OCI-LY1 (cell line): Measurements from ENCODE around the gene EBF3.

Experiments used
- H2AFZ ChIP-seq: fragments of 200-600 bp; sonication (generic), shearing (Covaris generic); 2 replicates; pipeline ENCODE4 v1.6.0; 2014; ENCODE audit warnings: antibody characterized with exemption, mild to moderate bottlenecking, low read length
- H3F3A ChIP-seq: fragments of 200-600 bp; sonication (generic), shearing (Covaris generic); 2 replicates; pipeline ENCODE4 v1.6.0; 2014; ENCODE audit warnings: mild to moderate bottlenecking, antibody characterized with exemption, low read length, moderate library complexity; ENCODE audit not compliant: insufficient read depth
- H3K27ac ChIP-seq: fragments of 200-600 bp; sonication (generic); 2 replicates; pipeline ENCODE4 v1.5.1; 2014; ENCODE audit warnings: low read length, mixed run types, mild to moderate bottlenecking, low read depth; ENCODE audit not compliant: poor library complexity, severe bottlenecking
- H3K27me3 ChIP-seq: fragments of 200-600 bp; sonication (generic); 2 replicates; pipeline ENCODE4 v1.6.0; 2014; ENCODE audit warnings: antibody characterized with exemption, mild to moderate bottlenecking, low read length, moderate library complexity; ENCODE audit not compliant: insufficient read depth
- H3K36me3 ChIP-seq: fragments of 200-600 bp; sonication (generic); 2 replicates; pipeline ENCODE4 v1.6.1; 2014; ENCODE audit warnings: mild to moderate bottlenecking, antibody characterized with exemption, low read length, moderate library complexity, mixed read lengths; ENCODE audit not compliant: insufficient read depth
- H3K4me1 ChIP-seq: fragments of 200-600 bp; sonication (generic); 2 replicates; pipeline ENCODE4 v1.5.1; 2014; ENCODE audit warnings: mild to moderate bottlenecking, low read length, moderate library complexity; ENCODE audit not compliant: insufficient read depth, severe bottlenecking
- H3K4me2 ChIP-seq: fragments of 200-600 bp; sonication (generic), shearing (Covaris generic); 2 replicates; pipeline ENCODE4 v1.6.1; 2014; ENCODE audit warnings: low read length
- H3K4me3 ChIP-seq: fragments of 200-600 bp; sonication (generic); 2 replicates; pipeline ENCODE4 v1.5.1; 2014; ENCODE audit warnings: low read length, low read depth, mild to moderate bottlenecking, mixed read lengths; ENCODE audit not compliant: poor library complexity, severe bottlenecking
- H3K79me2 ChIP-seq: fragments of 200-600 bp; shearing (Covaris generic); 2 replicates; pipeline ENCODE4 v1.6.1; 2016; ENCODE audit warnings: mixed run types, low read length, mixed read lengths; ENCODE audit not compliant: insufficient read depth
- H3K9ac ChIP-seq: fragments of 200-600 bp; sonication (generic), shearing (Covaris generic); 2 replicates; pipeline ENCODE4 v1.6.1; 2014; ENCODE audit warnings: mild to moderate bottlenecking, low read length, mixed read lengths
- H3K9me2 ChIP-seq: fragments of 200-600 bp; sonication (generic), shearing (Covaris generic); 2 replicates; pipeline ENCODE4 v1.6.1; 2014; ENCODE audit warnings: low read depth, mild to moderate bottlenecking, low read length, mixed read lengths
- H3K9me3 ChIP-seq: fragments of 200-600 bp; shearing (Covaris generic); 2 replicates; pipeline ENCODE4 v1.6.1; 2014; ENCODE audit warnings: low read length, mixed read lengths
- H4K20me1 ChIP-seq: fragments of 200-600 bp; sonication (generic), shearing (Covaris generic); 2 replicates; pipeline ENCODE4 v1.6.0; 2016; ENCODE audit warnings: mild to moderate bottlenecking, low read length; ENCODE audit not compliant: insufficient read depth
- CTCF ChIP-seq: fragments of 200-600 bp; sonication (generic), shearing (Covaris generic); IDR thresholded peaks from 2 replicates; pipeline ENCODE4 v1.5.1; 2017; ENCODE audit warnings: mild to moderate bottlenecking, antibody characterized with exemption, low read length, moderate library complexity, mixed read lengths
- EZH2 ChIP-seq: fragments of 200-600 bp; sonication (generic), shearing (Covaris generic); IDR thresholded peaks from 2 replicates; pipeline ENCODE4 v1.8.0; 2017; ENCODE audit warnings: borderline replicate concordance, mixed run types, mild to moderate bottlenecking, antibody characterized with exemption, low read length, moderate library complexity, mixed read lengths

EBF3 gene

DNA sequence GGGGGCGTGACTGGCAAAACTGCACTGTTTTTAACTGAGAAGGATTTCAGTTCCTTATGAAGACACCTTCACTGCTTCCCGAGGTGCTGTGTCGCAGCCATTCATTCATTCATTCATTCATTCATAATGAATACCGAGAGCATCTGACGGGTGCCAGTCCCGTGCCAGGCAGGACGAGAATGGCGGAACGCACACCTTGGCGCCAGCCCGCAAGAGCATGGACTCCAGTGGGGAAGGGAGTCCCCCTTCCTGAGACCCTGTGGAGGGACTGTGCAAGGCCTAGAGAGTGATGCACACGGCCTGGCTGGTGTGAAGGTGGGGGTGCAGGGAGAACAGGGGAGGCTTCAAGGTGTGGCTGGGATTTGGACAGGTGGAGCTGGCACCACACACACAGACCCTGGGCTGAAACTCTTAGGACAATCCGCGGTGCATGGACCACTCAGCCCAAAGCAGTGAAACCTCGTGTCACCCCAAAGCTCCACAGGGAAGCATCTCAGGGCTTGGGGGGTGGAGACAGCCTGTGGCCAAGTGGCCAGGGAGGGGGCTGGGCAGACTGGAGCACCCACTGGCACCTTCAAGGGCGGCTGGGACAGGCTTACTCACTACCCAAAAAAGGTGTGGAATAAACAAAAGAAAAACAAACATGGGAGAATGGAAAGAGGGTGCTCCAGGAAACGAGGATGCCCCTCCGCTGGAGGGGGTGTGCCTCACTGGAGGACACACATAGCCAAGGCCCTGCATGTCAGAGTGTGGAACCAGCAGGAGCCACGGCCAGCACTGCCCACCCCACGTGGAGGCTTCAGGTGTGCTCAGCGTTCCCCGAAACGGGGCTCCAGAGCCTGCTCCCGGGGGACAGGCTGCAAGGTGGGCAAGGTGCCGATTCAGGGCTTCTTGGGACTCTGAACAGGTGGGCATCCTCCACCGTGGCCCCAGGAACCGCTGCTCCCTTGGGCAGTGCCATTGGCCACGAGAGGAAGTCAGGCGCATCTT lies 37.7 kb downstream of the EBF3 start:
- H3K9ac ChIP-seq: no peak overlapping the region
- H3K4me3 ChIP-seq: no peak overlapping the region
- no peaks in the 10 kb centered on the region for H3F3A ChIP-seq
- no peaks in the 10 kb centered on the region for H3K9me2 ChIP-seq
- H3K9me3 ChIP-seq: no peaks in the 10 kb centered on the region
- H3K4me2 ChIP-seq: no peak overlapping the region
- H3K79me2 ChIP-seq: no peaks in the 10 kb centered on the region
- H3K27ac ChIP-seq: no peak overlapping the region
- no peaks in the 10 kb centered on the region for H3K36me3 ChIP-seq
- TF ChIP-seq CTCF (no peak), EZH2 (no peak)
- no peaks in the 10 kb centered on the region for H3K4me1 ChIP-seq
- no peak overlapping the region for H2AFZ ChIP-seq
- no peaks in the 10 kb centered on the region; the same call in 1 of the 2 replicates for H3K27me3 ChIP-seq
- no peaks in the 10 kb centered on the region for H4K20me1 ChIP-seq

DNA sequence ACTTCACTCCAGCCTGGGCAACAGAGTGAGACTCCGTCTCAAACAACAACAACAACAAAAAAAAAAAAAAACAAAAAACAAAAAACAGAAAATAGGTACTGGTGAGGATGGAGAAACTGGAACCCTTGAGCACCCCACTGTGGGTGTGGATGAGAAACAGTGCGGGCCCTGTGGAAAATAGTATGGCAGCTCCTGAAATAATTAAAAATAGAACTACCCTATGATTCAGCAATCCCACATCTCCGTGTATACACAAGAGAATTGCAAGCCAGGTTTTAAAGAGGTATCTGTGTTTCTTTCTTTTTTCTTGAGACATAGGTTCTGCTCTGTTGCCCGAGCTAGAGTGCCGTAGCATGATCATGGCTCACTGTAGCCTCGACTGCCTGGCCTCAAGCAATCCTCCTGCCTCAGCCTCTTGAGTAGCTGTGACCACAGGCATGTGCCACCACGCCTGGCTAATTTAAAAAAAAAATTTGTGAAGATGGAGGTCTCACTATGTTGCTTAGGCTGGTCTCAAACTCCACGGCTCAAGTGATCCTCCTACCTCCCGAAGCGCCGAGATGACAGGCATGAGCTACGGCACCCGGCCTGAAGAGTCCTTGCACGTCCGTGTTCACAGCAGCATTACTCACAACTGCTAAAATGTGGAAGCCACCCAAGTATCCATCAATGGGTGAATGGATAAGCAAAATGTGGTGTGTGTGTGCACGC lies 39.5 kb downstream of the EBF3 start:
- Histone ChIP-seq H3K4me1 (no peaks in the 10 kb centered on the region), H3K27ac (no peak overlapping the region), H3K36me3 (no peaks in the 10 kb centered on the region), H3K27me3 (no peaks in the 10 kb centered on the region; the same call in 1 of the 2 replicates), H3K9me2 (no peaks in the 10 kb centered on the region), H3F3A (no peaks in the 10 kb centered on the region), H3K4me3 (no peak overlapping the region), H2AFZ (no peak overlapping the region), H3K9ac (no peak overlapping the region), H3K4me2 (no peak overlapping the region), H4K20me1 (no peaks in the 10 kb centered on the region), H3K9me3 (no peaks in the 10 kb centered on the region), H3K79me2 (no peaks in the 10 kb centered on the region)
- TF ChIP-seq CTCF: no peak
- no peak for TF ChIP-seq EZH2

GRCh38 chr10:129922598-129923123 lies 41.4 kb downstream of the EBF3 start:
- no peak overlapping the region for H3K9ac ChIP-seq
- no peak overlapping the region for H2AFZ ChIP-seq
- no peaks in the 10 kb centered on the region for H4K20me1 ChIP-seq
- no peaks in the 10 kb centered on the region for H3K36me3 ChIP-seq
- no peak overlapping the region for H3K4me3 ChIP-seq
- H3K4me2 ChIP-seq: no peak overlapping the region
- H3F3A ChIP-seq: no peaks in the 10 kb centered on the region
- H3K9me3 ChIP-seq: no peaks in the 10 kb centered on the region
- no peaks in the 10 kb centered on the region for H3K9me2 ChIP-seq
- H3K27me3 ChIP-seq: no peaks in the 10 kb centered on the region; the same call in 1 of the 2 replicates
- no peak overlapping the region for H3K27ac ChIP-seq
- TF ChIP-seq CTCF (no peak), EZH2 (no peak)
- no peaks in the 10 kb centered on the region for H3K79me2 ChIP-seq
- H3K4me1 ChIP-seq: no peaks in the 10 kb centered on the region
